Measurements from ENCODE around the gene RAB31. TPM values are rescaled to one million over a fixed set of nuclear protein-coding genes. Genes with fewer than 3 reads are reported as not detected.

Gene RAB31
- polyA plus RNA-seq, 4 donors, result 27.0 to 39.1 (median 32.4) TPM

- no peak for DNase-seq (ENCODE audit: low read depth in 4 of 4, low spot score in 3 of 4)
Observed at GRCh38 chr18:9779630-9780029, 71.5 kb downstream of the RAB31 start.

- no peak for DNase-seq (ENCODE audit: low read depth in 4 of 4, low spot score in 3 of 4)
Observed at GRCh38 chr18:9782073-9782857, 74.2 kb downstream of the RAB31 start.

GRCh38 chr18:9786631-9787030 is 78.5 kb downstream of the RAB31 start:
- DNase-seq (ENCODE audit: low read depth in 4 of 4, low spot score in 3 of 4), result no peak

GRCh38 chr18:9787036-9787435 is 78.9 kb downstream of the RAB31 start:
- no peak for DNase-seq (ENCODE audit: low read depth in 4 of 4, low spot score in 3 of 4)

- DNase-seq (ENCODE audit: low read depth in 4 of 4, low spot score in 3 of 4), result no peak
Observed at GRCh38 chr18:9787712-9788111, 79.6 kb downstream of the RAB31 start.

GRCh38 chr18:9788140-9788539 is 80.0 kb downstream of the RAB31 start:
- DNase-seq (ENCODE audit: low read depth in 4 of 4, low spot score in 3 of 4), result no peak

- no peak for DNase-seq (ENCODE audit: low read depth in 4 of 4, low spot score in 3 of 4)
Observed at GRCh38 chr18:9788860-9789259, 80.8 kb downstream of the RAB31 start.

DNA sequence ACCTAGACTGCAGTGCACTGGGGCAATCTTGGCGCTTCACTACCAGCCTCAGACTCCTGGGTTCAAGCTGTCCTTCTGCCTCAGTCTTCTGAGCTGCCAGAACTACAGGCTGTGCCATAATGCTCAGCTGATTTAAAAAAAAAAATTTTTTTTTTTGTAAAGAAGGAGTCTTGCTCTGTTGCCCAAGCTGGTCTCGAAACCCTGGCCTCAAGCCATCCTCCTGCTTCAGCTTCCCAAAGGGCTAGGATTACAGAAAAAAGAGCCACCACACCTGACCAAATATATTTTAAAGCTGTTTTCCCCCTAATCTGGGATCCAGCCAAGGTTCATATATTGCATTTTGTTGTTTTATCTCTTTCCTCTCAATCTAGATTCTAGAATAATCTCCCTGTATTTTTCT is 82.2 kb downstream of the RAB31 start:
- DNase-seq (ENCODE audit: low read depth in 4 of 4, low spot score in 3 of 4), result no peak

DNA sequence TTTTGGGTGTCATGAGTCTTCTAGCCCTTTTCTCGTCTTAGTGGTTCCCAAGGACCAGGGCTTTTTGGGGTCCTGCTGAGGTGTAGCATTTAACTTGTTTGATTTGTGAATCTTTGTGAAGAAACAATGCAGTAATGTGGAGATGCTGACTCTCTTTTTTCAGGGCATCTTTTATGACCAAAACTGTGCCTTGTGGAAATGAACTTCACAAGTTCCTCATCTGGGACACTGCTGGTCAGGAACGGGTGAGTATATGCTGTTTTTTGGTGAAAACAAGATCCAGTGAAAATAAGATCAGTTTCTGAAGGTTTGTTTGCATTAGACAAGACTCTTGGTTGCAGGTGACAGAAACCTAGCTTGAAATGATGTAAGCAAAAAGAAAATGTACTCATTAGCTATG is 83.9 kb downstream of the RAB31 start:
- no peak for DNase-seq (ENCODE audit: low read depth in 4 of 4, low spot score in 3 of 4)

GRCh38 chr18:9792565-9793245 is 84.6 kb downstream of the RAB31 start:
- no peak for DNase-seq (ENCODE audit: low read depth in 4 of 4, low spot score in 3 of 4)

DNA sequence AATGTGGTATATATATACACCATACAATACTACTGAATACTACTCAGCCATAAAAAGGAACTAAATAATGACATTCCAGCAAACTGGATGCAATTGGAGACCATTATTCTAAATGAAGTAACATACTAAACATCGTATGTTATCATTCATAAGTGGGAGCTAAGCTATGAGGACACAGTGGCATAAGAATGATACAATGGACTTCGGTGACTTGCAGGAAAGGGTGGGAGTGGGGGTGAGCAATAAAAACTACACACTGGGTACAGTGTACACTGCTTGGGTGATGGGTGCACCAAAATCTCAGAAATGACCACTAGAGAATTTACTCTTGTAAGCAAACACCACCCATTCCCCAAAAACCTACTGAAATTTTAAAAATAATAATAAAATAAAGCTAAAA is 87.9 kb downstream of the RAB31 start:
- DNase-seq (ENCODE audit: low read depth in 4 of 4, low spot score in 3 of 4), result no peak

- no peak for DNase-seq (ENCODE audit: low read depth in 4 of 4, low spot score in 3 of 4)
Observed at GRCh38 chr18:9796935-9797549, 88.9 kb downstream of the RAB31 start.

DNA sequence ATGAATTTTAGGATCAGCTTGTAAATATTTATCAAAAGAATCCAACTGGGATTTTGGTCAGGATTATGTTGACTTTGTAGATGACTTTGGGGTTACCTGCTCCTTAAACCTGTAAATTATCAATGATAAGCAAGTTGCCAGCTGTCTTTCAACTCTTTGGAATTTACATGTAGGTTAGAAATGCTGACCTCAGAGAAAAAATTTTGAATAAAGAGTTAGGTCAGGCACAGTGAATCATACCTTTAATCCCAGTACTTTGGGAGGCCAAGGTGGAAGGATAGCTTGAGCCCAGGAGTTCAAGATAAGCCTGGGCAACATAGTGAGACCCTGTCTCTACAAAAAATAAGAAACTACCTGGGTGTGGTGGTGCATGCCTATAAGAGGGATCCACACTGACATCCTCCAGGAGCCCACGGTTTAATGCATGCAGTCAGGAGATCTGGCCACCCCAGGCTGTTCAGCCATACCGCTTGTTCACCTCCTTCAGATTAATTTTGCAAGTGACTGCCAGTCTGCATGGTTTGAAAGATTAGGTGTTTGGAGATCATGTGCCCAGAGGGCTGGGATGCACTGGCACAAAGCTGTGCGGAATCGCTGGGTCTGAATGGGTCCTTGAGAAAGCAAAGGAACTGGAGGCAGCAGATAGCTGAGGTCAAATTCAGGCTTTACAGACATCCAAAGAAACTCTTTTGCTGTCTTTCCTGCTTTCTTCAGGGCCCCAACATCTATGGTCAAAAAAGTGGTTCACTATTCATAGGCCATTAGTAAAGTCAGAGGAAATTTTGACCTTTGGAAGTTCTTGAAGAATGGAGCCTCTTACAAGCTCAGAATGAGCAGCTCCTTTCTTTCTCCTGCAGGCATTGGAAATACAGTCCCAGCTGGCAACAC is 94.3 kb downstream of the RAB31 start:
- DNase-seq (ENCODE audit: low read depth in 4 of 4, low spot score in 3 of 4), result no peak

DNA sequence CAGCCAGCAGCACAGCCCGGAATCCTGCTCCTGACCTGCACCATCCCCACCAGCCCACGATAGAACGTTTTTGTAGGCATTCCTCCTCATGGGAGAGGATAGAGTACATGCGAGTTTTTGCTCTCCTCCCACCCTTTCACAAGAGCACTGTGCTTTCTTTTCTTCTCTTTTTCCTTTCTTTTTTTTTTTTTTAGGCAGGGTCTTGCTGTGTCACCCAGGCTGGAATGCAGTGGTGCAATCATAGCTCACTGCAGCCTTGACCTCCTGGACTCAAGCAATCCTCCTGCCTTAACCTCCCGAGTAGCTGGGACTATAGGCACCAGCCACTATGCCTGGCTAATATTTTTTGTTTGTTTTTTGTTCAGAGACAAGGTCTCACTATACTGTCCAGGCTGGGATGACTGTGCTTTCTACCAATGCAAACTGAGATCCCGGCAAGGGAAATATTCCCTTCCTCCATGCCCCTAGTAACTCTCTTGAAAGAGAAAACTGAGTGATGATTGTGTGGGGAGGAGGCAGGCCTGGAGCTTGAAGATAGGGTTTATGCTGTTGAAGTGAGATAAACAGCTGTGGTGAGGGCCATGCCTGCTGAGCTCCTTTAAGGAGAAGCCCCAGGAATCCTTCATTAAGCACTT is 95.1 kb downstream of the RAB31 start:
- no peak for DNase-seq (ENCODE audit: low read depth in 4 of 4, low spot score in 3 of 4)

DNA sequence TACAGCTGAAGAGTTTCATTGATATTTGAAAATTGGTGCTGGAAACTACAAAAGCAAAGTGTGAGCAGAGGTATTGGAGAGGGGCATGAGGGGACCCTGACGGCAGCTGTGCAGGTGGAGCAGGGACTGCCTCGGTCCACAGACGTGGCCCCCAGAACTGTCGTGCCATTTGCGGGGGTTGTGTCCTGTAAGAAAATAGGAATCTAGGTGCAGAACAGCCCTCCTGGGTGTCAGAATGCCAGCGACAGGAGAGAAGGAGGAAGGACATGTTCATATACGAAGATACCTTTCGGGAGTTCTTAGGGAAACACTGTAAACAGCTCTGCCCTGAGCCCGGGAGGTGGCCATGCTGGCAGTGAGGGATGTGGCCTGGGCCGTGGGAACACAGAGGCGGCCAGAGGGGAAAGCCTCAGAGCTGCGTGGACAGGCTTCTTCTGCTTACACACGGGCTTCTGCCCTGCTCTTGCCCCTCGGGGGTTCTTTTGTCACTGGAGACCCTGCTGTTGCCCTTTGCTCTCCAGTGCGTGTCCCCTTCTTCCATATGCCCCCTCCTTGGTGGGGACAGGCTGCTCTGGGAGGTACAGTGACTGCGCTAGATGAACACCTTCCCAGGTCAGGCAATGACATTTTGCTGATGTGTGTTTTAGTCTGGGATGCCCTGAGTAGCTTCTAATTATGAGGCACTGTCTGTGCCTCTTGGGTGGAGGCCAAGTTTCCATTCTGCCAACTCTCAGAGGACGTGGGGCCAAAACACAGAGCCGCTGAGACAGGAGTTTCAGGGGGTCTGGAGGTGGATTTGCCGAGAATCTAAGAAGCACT is 95.8 kb downstream of the RAB31 start:
- DNase-seq (ENCODE audit: low read depth in 4 of 4, low spot score in 3 of 4), result no peak

GRCh38 chr18:9804517-9805104 is 96.5 kb downstream of the RAB31 start:
- DNase-seq (ENCODE audit: low read depth in 4 of 4, low spot score in 3 of 4), result no peak

- no peak for DNase-seq (ENCODE audit: low read depth in 4 of 4, low spot score in 3 of 4)
Observed at GRCh38 chr18:9806905-9807304, 98.8 kb downstream of the RAB31 start.

DNA sequence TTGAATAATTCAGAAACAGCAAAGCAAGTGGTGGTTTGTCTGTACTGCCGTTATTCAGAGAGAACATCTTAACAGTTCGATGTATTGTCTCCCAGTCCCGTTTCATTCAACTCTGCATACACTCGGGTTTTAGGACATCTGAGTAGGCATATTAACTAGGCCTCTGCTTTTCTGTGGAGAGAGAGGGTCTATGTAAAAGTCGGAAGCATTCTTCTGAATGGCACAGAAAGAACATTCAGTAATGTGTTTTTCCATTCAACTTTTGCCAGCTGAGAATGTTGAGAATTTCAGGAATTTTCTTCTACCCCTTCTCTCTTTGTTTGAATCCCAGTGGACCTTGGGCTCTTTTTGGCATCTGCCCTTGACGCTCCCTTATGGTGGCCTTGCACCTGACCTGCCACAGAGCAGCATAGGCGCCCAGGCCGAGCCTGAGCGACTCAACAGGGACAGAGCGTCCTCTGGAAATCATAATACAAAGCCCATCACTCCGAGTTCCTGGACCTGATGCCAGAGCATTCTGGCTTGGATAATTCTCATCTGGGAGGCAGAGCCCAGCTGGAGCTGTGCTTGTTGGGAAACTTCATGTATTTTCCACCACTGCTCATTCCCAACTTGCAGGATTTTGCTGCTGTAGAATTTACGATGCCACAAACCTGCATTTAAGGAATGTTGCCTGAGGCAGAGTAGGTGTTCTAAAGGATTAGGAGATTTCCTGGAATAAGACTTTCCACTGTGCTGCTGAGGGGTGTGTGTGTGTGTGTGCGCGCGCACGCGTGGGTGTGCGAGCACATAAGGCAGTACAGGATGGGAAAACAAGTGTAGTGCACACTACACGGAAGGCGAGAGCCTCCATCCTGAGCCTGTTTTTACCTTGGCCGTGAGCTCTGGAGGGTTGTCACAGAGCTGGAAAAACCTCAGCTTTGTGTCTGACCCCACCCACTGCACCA is 100.5 kb downstream of the RAB31 start:
- no peak for DNase-seq (ENCODE audit: low read depth in 4 of 4, low spot score in 3 of 4)
